ENCODE data around the gene FAM107A.

- TF ChIP-seq CTCF (IDR thresholded peaks at IDR 0.05) (no peak), POLR2A (IDR thresholded peaks at IDR 0.05) (no peak)
These were observed 20.4 kb downstream of the FAM107A start for GRCh38 chr3:58556761-58557221.
